GM23338 (cell line): ENCODE data around the gene CENPB. TPM values are rescaled to one million over a fixed set of nuclear protein-coding genes. Genes with fewer than 3 reads are reported as not detected.

Experiments
- ATAC-seq: fragments of 200-7000 bp; cut with Tn5 transposase; 3 replicates; pipeline ENCODE4 v1.9.1; 2020
- DNase-seq: peaks from one replicate; pipeline ENCODE4 v3.0.0-alpha.2; 2015; ENCODE audit warnings: low spot score
- H2AFZ ChIP-seq: fragments of 200-600 bp; sonication (generic); 2 replicates; pipeline ENCODE4 v1.8.0; 2016; ENCODE audit warnings: antibody characterized with exemption, mild to moderate bottlenecking, moderate library complexity
- H3F3A ChIP-seq: fragments of 200-600 bp; sonication (generic); replicated peaks from 2 replicates; pipeline ENCODE4 v1.8.0; 2017; ENCODE audit warnings: antibody characterized with exemption, mixed run types, low read depth
- H3K27ac ChIP-seq: fragments of 200-600 bp; sonication (generic); 2 replicates; pipeline ENCODE4 v1.6.1; 2016; ENCODE audit warnings: low read depth
- H3K27me3 ChIP-seq: fragments of 200-600 bp; sonication (generic); 2 replicates; pipeline ENCODE4 v1.8.0; 2016; ENCODE audit warnings: mild to moderate bottlenecking, mixed run types, moderate library complexity; ENCODE audit not compliant: insufficient read depth
- H3K36me3 ChIP-seq: fragments of 200-600 bp; sonication (generic); 2 replicates; pipeline ENCODE4 v1.8.0; 2016; ENCODE audit warnings: mild to moderate bottlenecking; ENCODE audit not compliant: insufficient read depth
- H3K4me1 ChIP-seq: fragments of 200-600 bp; sonication (generic); 2 replicates; pipeline ENCODE4 v1.8.0; 2016; ENCODE audit warnings: mild to moderate bottlenecking, moderate library complexity; ENCODE audit not compliant: insufficient read depth
- H3K4me2 ChIP-seq: fragments of 200-600 bp; sonication (generic); 2 replicates; pipeline ENCODE4 v1.7.1; 2017; ENCODE audit warnings: mixed run types
- H3K4me3 ChIP-seq: fragments of 200-600 bp; sonication (generic); 2 replicates; pipeline ENCODE4 v1.6.1; 2016; ENCODE audit warnings: mixed run types
- H3K79me2 ChIP-seq: fragments of 200-600 bp; sonication (generic); replicated peaks from 2 replicates; pipeline ENCODE4 v1.8.0; 2017; ENCODE audit warnings: mild to moderate bottlenecking; ENCODE audit not compliant: insufficient read depth
- H3K9me2 ChIP-seq: fragments of 200-600 bp; sonication (generic); 2 replicates; pipeline ENCODE4 v1.8.0; 2017; ENCODE audit not compliant: insufficient read depth
- H4K20me1 ChIP-seq: fragments of 200-600 bp; sonication (generic); replicated peaks from 2 replicates; pipeline ENCODE4 v1.8.0; 2017; ENCODE audit warnings: mild to moderate bottlenecking; ENCODE audit not compliant: insufficient read depth
- H3K27ac Mint-ChIP-seq: 2 replicates; pipeline ENCODE4 v1.8.0; 2020; ENCODE audit warnings: inconsistent platforms, mild to moderate bottlenecking, moderate library complexity, mixed read lengths
- H3K27me3 Mint-ChIP-seq: 3 replicates; pipeline ENCODE4 v1.8.0; 2022; ENCODE audit warnings: low read depth, mild to moderate bottlenecking, moderate library complexity, mixed read lengths, inconsistent platforms; ENCODE audit not compliant: insufficient read depth, poor library complexity
- H3K36me3 Mint-ChIP-seq: 3 replicates; pipeline ENCODE4 v1.8.0; 2021; ENCODE audit warnings: low read depth, mild to moderate bottlenecking, inconsistent platforms, moderate library complexity, mixed read lengths
- H3K4me1 Mint-ChIP-seq: 3 replicates; pipeline ENCODE4 v1.8.0; 2020; ENCODE audit warnings: mild to moderate bottlenecking, inconsistent platforms, mixed read lengths
- H3K4me3 Mint-ChIP-seq: 3 replicates; pipeline ENCODE4 v1.8.0; 2021; ENCODE audit warnings: moderate library complexity, mild to moderate bottlenecking, inconsistent platforms, mixed read lengths
- H3K9me3 Mint-ChIP-seq: 3 replicates; pipeline ENCODE4 v1.8.0; 2020; ENCODE audit warnings: moderate library complexity, mild to moderate bottlenecking, inconsistent platforms, mixed read lengths
- CREB1 ChIP-seq: fragments of 250-450 bp; sonication (Bioruptor Pico); IDR thresholded peaks from 2 replicates; pipeline ENCODE4 v1.5.0; 2020; ENCODE audit warnings: low read depth, mild to moderate bottlenecking, moderate library complexity
- EZH2phosphoT487 ChIP-seq: fragments of 200-600 bp; sonication (generic); IDR thresholded peaks from one replicate; pipeline ENCODE4 v1.8.1; 2018; ENCODE audit warnings: antibody characterized with exemption; ENCODE audit not compliant: unreplicated experiment
- JUNB ChIP-seq: IDR thresholded peaks from one replicate; pipeline ENCODE4 v1.6.1; 2016; ENCODE audit warnings: antibody characterized with exemption; ENCODE audit not compliant: unreplicated experiment
- POLR2AphosphoS5 ChIP-seq: IDR thresholded peaks from 2 replicates; pipeline ENCODE4 v1.6.1; 2016; ENCODE audit warnings: antibody characterized with exemption, low read depth
- STAT1 ChIP-seq: IDR thresholded peaks from one replicate; pipeline ENCODE4 v1.6.1; 2016; ENCODE audit warnings: antibody characterized with exemption; ENCODE audit not compliant: unreplicated experiment
- ZNF114 ChIP-seq: fragments of 250-450 bp; sonication (Bioruptor Pico); IDR thresholded peaks from 2 replicates; pipeline ENCODE4 v1.5.0; 2020; ENCODE audit warnings: mild to moderate bottlenecking, moderate library complexity
- polyA plus RNA-seq: library from polyadenylated mRNA; unstranded; fragments of >200 nt; fragmentation: Nextera tagmentation; extraction: Ambion mirVana; gene quantifications from 2 replicates; pipeline ENCODE4 v1.2.1, GENCODE V29; 2016
- total RNA-seq: library from RNA; depleted of rRNA; stranded (reverse); fragments of >200 nt; shearing (Covaris generic); gene quantifications from 2 replicates; pipeline ENCODE4 v1.2.3, GENCODE V29; 2014
- TF ChIP-seq, protein P1 (sequence below): IDR thresholded peaks from 2 replicates; pipeline ENCODE4 v1.6.1; 2016; ENCODE audit warnings: antibody characterized with exemption
- TF ChIP-seq, protein P2 (sequence below): IDR thresholded peaks from one replicate; pipeline ENCODE4 v1.6.1; 2018; ENCODE audit warnings: antibody characterized with exemption; ENCODE audit not compliant: unreplicated experiment
- TF ChIP-seq, protein P3 (sequence below), 2 experiments: fragments of 200-600 bp in 1 of 2; sonication (generic) in 1 of 2; conservative IDR thresholded peaks; 2 replicates each; pipeline versions ENCODE4 v1.5.1 to v1.6.1; 2016 to 2017; ENCODE audit warnings: antibody characterized with exemption in 2 of 2, low read depth in 2 of 2, mild to moderate bottlenecking in 2 of 2, moderate library complexity in 1 of 2
- TF ChIP-seq, protein P4 (sequence below): fragments of 250-450 bp; sonication (Bioruptor Pico); IDR thresholded peaks from 2 replicates; pipeline ENCODE4 v1.5.0; 2020; ENCODE audit warnings: mild to moderate bottlenecking, moderate library complexity

CENPB gene
- total and polyA plus RNA-seq, 2 experiments from 2014 or later: 10.8 to 52.1 TPM

DNA sequence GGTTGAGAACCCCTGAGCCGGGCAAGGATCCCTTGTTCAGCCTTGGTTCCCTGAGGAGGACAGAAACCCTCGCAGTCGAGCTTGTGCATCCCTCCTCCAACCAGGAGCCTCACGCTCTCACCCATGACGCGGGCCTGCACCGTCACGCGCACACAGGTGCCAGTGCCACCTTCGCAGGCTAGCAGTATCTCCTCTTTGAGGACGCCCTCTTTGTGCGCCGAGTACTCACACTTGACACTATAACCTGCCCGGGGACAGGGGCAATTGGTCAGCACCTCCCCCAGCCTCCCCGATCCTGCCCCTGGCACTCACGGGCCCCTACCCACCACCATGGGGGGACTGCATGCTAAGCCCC is 32.3 kb downstream of the CENPB start:
- no peak for ATAC-seq
- H3K4me3 Mint-ChIP-seq: no peak overlapping the region
- no peak overlapping the region for H2AFZ ChIP-seq

More for the DNA sequence above, 32.3 kb downstream of the CENPB start:
- Histone ChIP-seq H3K4me3 (no peak overlapping the region), H4K20me1 (peaks cover 17% of the 10 kb centered on the region), H3K9me2 (no peaks in the 10 kb centered on the region), H3K79me2 (no peaks in the 10 kb centered on the region), H3K27ac (no peak overlapping the region), H3K4me2 (no peak overlapping the region), H3F3A (peaks cover 14% of the 10 kb centered on the region), H3K36me3 (peaks cover 7% of the 10 kb centered on the region; the same call in 1 of the 2 replicates), H3K27me3 (peaks cover 20% of the 10 kb centered on the region), H3K4me1 (peaks cover 12% of the 10 kb centered on the region; the same call in 1 of the 2 replicates)
- no peak for DNase-seq
- no peak overlapping the region for H3K27ac Mint-ChIP-seq
- peaks cover 15% of the 10 kb centered on the region for H3K4me1 Mint-ChIP-seq
- H3K27me3 Mint-ChIP-seq: peaks cover 32% of the 10 kb centered on the region
- peaks cover 15% of the 10 kb centered on the region for H3K36me3 Mint-ChIP-seq
- no peak for TF ChIP-seq ZNF114 (CRISPR knock-in tag)
- TF ChIP-seq, protein P1, sequence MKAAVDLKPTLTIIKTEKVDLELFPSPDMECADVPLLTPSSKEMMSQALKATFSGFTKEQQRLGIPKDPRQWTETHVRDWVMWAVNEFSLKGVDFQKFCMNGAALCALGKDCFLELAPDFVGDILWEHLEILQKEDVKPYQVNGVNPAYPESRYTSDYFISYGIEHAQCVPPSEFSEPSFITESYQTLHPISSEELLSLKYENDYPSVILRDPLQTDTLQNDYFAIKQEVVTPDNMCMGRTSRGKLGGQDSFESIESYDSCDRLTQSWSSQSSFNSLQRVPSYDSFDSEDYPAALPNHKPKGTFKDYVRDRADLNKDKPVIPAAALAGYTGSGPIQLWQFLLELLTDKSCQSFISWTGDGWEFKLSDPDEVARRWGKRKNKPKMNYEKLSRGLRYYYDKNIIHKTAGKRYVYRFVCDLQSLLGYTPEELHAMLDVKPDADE: no peak
- TF ChIP-seq STAT1: no peak
- TF ChIP-seq, protein P2, sequence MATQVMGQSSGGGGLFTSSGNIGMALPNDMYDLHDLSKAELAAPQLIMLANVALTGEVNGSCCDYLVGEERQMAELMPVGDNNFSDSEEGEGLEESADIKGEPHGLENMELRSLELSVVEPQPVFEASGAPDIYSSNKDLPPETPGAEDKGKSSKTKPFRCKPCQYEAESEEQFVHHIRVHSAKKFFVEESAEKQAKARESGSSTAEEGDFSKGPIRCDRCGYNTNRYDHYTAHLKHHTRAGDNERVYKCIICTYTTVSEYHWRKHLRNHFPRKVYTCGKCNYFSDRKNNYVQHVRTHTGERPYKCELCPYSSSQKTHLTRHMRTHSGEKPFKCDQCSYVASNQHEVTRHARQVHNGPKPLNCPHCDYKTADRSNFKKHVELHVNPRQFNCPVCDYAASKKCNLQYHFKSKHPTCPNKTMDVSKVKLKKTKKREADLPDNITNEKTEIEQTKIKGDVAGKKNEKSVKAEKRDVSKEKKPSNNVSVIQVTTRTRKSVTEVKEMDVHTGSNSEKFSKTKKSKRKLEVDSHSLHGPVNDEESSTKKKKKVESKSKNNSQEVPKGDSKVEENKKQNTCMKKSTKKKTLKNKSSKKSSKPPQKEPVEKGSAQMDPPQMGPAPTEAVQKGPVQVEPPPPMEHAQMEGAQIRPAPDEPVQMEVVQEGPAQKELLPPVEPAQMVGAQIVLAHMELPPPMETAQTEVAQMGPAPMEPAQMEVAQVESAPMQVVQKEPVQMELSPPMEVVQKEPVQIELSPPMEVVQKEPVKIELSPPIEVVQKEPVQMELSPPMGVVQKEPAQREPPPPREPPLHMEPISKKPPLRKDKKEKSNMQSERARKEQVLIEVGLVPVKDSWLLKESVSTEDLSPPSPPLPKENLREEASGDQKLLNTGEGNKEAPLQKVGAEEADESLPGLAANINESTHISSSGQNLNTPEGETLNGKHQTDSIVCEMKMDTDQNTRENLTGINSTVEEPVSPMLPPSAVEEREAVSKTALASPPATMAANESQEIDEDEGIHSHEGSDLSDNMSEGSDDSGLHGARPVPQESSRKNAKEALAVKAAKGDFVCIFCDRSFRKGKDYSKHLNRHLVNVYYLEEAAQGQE: no peak
- TF ChIP-seq, protein P3, sequence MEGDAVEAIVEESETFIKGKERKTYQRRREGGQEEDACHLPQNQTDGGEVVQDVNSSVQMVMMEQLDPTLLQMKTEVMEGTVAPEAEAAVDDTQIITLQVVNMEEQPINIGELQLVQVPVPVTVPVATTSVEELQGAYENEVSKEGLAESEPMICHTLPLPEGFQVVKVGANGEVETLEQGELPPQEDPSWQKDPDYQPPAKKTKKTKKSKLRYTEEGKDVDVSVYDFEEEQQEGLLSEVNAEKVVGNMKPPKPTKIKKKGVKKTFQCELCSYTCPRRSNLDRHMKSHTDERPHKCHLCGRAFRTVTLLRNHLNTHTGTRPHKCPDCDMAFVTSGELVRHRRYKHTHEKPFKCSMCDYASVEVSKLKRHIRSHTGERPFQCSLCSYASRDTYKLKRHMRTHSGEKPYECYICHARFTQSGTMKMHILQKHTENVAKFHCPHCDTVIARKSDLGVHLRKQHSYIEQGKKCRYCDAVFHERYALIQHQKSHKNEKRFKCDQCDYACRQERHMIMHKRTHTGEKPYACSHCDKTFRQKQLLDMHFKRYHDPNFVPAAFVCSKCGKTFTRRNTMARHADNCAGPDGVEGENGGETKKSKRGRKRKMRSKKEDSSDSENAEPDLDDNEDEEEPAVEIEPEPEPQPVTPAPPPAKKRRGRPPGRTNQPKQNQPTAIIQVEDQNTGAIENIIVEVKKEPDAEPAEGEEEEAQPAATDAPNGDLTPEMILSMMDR (conservative IDR thresholded peaks at IDR 0.05; ENCODE audit: low read depth in 2 of 2): no peak
- TF ChIP-seq JUNB: no peak
- TF ChIP-seq POLR2AphosphoS5: no peak
- no peak for TF ChIP-seq EZH2phosphoT487
- TF ChIP-seq, protein P4, sequence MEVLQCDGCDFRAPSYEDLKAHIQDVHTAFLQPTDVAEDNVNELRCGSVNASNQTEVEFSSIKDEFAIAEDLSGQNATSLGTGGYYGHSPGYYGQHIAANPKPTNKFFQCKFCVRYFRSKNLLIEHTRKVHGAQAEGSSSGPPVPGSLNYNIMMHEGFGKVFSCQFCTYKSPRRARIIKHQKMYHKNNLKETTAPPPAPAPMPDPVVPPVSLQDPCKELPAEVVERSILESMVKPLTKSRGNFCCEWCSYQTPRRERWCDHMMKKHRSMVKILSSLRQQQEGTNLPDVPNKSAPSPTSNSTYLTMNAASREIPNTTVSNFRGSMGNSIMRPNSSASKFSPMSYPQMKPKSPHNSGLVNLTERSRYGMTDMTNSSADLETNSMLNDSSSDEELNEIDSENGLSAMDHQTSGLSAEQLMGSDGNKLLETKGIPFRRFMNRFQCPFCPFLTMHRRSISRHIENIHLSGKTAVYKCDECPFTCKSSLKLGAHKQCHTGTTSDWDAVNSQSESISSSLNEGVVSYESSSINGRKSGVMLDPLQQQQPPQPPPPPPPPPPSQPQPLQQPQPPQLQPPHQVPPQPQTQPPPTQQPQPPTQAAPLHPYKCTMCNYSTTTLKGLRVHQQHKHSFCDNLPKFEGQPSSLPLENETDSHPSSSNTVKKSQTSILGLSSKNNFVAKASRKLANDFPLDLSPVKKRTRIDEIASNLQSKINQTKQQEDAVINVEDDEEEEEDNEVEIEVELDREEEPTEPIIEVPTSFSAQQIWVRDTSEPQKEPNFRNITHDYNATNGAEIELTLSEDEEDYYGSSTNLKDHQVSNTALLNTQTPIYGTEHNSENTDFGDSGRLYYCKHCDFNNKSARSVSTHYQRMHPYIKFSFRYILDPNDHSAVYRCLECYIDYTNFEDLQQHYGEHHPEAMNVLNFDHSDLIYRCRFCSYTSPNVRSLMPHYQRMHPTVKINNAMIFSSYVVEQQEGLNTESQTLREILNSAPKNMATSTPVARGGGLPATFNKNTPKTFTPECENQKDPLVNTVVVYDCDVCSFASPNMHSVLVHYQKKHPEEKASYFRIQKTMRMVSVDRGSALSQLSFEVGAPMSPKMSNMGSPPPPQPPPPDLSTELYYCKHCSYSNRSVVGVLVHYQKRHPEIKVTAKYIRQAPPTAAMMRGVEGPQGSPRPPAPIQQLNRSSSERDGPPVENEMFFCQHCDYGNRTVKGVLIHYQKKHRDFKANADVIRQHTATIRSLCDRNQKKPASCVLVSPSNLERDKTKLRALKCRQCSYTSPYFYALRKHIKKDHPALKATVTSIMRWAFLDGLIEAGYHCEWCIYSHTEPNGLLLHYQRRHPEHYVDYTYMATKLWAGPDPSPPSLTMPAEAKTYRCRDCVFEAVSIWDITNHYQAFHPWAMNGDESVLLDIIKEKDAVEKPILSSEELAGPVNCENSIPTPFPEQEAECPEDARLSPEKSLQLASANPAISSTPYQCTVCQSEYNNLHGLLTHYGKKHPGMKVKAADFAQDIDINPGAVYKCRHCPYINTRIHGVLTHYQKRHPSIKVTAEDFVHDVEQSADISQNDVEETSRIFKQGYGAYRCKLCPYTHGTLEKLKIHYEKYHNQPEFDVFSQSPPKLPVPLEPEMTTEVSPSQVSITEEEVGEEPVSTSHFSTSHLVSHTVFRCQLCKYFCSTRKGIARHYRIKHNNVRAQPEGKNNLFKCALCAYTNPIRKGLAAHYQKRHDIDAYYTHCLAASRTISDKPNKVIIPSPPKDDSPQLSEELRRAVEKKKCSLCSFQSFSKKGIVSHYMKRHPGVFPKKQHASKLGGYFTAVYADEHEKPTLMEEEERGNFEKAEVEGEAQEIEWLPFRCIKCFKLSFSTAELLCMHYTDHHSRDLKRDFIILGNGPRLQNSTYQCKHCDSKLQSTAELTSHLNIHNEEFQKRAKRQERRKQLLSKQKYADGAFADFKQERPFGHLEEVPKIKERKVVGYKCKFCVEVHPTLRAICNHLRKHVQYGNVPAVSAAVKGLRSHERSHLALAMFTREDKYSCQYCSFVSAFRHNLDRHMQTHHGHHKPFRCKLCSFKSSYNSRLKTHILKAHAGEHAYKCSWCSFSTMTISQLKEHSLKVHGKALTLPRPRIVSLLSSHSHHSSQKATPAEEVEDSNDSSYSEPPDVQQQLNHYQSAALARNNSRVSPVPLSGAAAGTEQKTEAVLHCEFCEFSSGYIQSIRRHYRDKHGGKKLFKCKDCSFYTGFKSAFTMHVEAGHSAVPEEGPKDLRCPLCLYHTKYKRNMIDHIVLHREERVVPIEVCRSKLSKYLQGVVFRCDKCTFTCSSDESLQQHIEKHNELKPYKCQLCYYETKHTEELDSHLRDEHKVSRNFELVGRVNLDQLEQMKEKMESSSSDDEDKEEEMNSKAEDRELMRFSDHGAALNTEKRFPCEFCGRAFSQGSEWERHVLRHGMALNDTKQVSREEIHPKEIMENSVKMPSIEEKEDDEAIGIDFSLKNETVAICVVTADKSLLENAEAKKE: no peak
- no peak for TF ChIP-seq CREB1 (CRISPR knock-in tag)
- peaks cover 4% of the 10 kb centered on the region; the same call in 1 of the 3 replicates for H3K9me3 Mint-ChIP-seq
